Non-pigmented ciliary epithelial cell (primary cell): Measurements from ENCODE around the gene AFAP1L2.

Experiments
- DNase-seq: peaks from one replicate; pipeline ENCODE4 v3.0.0-alpha.2; 2010; ENCODE audit warnings: low read depth

Gene AFAP1L2

DNA sequence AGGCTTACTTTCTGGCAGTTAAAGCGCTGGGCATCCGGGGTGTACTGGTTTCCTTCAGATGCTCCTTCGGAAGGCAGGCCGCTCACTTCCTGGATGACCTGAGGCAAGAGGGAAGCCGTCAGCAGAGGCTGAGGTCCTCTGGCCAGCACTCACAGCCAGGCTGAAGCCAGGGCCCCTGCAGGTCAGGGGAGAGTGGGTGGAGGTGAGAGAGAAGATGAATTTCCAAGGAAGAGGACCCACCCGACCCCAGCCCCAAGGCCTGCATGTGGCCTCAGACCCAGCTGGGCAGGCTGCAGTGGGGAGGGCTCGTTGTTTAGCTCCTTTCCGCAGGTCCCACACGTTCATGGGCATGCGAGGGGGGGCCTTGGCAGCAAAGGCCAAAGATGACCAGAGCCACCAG is 94.0 kb downstream of the AFAP1L2 start:
- no peak for DNase-seq

DNA sequence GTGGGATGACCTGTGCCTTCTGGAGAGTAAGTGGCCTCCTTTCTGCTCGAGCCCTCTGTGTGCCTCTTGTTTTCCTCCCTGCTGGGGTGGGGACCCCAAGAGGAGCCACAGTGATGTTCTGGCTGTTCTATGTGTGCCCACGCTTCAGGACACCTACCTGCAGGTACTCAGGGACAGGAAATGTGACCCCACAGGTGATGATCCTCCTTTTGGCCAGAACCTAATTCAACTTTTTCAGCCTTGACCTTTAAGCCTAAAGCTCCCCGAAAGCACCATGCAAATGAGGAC is 95.0 kb downstream of the AFAP1L2 start:
- DNase-seq = no peak

DNA sequence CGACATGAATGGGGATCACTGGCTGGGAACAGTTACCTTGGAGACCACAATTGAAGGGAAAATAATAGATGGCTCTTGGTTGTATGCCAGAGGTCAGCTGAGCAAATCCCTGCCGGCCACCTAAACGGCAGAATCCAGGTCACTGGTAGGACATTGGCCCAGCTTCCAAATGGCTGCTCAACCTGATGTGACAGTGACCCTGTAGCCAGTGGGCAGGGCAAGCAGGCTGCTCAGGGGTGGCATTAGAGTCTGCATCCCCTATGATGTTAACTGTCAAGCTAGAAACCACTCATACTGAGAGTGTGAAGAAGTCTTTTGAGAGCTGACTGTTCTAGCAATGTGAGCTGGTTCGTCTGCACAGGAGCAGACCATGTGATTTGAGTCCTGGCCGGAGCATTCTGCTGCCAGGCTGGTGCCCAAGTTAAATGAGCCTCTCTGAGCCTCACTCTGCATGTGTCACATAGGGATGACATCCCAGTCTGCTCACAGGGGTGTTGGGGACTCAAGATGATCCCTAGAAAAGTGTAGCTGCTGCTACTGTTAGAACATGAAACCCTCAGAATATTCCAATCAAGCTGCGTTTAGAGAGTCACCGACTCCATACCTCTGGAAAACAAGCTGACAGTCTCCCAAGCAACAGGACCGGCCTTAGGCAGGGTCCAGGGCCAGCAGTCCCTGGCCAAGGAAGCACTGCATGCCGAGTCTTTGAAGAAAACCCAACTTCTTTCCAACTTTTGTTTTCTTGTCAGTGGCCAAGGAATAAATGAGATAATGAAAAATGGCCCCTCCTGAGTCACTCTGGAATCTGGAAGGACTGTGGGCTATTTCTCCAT is 95.6 kb downstream of the AFAP1L2 start:
- no peak for DNase-seq

- no peak for DNase-seq
These were observed 96.6 kb downstream of the AFAP1L2 start for GRCh38 chr10:114307731-114308130.

- DNase-seq = peak; percentile 86
These were observed 98.0 kb downstream of the AFAP1L2 start for GRCh38 chr10:114306116-114306973.

DNA sequence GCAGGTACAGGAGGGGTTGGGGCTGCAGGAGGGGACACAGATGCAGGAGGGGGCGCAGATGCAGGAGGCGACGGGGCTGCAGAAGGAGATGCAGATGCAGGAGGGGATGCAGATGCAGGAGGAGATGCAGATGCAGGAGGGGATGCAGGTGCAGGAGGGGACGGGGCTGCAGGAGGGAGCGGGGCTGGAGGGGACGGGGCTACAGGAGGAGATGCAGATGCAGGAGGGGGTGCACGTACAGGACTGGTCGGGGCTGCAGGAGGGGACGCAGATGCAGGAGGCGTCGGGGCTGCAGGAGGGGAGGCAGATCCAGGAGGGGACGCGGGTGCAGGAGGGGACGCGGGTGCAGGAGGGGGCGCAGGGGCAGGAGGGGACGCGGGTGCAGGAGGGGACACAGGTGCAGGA is 98.8 kb downstream of the AFAP1L2 start:
- no peak for DNase-seq

- DNase-seq = no peak
These were observed 99.5 kb downstream of the AFAP1L2 start for GRCh38 chr10:114304571-114305421.

DNA sequence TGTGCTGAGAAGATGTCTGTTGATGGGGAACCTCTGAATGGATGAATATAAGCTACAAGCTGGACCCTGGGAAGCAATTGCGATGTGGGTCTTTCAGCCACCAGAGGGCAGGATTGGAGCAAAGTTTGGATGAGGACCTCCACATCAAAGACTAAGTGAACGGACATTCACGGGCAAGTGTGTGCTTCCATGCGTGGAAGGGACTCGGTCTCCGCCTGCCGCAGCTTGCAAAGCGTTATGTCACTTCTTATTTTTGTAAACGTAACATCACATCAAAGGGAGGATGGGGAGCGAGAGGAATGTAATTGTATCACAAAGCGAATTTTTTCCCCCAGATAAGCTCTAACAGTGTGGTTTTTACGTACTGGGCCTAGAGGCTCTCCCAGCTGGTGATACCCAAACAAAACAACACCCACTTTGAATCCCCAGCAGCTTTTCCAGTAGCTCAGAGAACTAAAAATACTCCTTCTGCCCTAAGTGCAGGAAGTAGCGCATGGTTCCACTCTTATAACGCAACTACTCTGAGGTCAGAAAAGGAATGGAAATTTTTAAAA is 100.2 kb downstream of the AFAP1L2 start:
- DNase-seq = peak; percentile 89

- DNase-seq = no peak
These were observed 100.7 kb downstream of the AFAP1L2 start for GRCh38 chr10:114303556-114303955.

DNA sequence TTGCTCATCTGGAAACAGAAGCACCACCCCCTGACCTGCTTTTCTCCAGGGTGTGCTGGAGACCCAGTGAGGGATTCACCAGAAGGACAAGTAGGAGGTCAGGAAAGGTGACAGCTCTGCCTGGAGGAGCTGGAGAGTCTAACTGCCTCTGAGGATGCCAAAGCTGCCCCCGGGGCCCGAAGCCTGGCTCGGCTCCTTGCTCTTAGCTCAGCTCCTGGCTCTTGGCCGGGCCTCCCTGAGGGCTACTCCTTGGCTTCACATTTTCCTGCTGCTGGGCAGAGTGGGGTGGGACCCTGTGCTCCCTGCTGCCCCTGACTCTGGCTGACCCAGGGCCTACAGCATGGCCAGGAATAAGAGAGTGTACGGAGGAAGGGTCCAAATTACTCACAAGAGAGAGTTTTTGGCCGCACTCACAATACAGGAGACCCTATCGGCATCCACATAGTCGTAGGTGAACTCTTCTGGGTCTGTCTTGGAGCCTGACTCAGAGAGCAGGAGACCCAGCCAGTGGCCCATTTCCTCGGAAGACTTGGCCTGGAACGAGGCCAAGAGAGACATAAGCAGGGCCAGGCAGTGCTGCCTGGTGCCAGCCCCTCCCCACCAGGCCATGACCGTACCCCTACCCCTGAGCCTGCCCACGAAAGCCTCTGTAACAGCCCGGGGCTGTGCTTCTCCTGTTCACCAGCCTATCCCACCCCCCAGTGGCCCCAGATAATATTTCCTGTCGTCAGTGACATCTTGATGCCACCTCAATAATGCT is 102.2 kb downstream of the AFAP1L2 start:
- DNase-seq = no peak

DNA sequence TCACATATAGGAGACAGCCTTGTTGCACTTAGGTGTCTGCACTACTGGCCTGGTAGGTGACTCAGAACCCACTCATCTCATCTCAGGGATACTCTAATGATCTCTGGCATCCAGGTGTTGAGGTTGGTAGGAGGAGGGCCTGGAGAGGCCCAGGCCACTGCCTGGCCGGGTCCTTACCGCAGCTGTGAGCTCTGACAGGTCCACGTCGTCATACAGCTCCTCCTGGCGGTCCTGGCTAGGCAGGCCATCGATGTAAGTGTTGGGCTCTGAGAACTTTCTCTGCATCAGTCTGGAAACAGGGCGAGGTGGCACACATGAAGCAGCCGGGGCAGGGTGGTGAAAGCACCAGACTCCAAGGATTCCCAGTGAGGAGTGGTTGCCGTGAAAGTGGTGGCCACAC is 103.1 kb downstream of the AFAP1L2 start:
- DNase-seq = no peak

DNA sequence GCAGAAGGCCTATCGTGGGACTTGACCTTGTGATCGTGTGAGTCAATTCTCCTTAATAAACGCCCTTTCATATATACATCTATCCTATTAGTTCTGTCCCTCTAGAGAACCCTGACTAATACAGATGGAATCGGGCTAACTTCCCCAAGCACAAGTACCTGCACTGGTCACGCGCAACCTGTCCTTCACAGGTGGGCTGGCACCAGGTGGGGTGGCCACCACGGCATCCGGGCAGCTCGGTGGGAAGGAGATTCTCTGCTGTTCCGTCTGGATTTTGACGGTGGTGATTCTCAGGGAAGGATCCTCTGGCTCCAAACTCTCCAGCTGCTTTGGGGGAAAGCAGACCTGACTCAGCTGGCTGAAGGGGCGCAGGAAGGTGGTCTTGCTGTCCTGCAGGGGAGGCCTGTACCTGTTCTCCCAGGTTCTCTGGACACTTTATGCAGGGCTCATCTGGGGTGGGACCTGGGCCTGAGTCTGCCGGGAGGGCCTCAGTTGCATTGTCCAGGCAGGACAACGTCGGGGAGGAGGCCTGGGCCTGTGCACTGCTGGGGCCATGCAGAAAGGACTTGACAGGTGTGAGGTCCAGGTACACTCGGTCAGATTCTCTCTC is 104.2 kb downstream of the AFAP1L2 start:
- no peak for DNase-seq

DNA sequence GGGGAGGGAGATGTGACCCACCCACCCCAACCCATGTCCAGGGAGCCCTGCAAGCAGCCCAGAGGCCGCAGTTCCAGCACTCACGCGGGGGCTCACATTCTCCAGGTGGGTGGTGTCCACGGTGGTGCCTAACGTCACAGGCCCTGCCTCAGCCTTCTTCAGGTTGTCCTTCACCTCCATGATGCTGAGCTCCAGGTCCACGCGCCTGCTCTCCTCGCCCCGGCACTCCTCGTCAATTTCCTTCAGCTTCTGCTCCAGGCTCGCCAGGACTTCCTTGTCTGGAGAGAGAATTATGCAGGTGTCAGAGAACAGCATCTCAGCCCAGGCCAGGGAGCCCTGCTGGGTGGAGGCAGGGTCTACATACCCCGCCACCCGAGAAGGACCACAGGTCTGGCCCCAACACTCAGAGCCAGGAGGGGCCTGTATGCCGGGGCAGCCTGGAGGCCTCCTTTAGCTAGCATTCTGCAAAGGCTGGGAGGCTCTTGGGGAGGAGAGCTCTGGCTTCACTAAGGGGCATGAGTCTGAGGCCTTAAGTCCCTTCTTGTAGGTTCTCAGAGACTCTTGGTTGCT is 107.1 kb downstream of the AFAP1L2 start:
- no peak for DNase-seq

- DNase-seq = no peak
These were observed 108.9 kb downstream of the AFAP1L2 start for GRCh38 chr10:114295393-114295792.

- no peak for DNase-seq
These were observed 109.8 kb downstream of the AFAP1L2 start for GRCh38 chr10:114294549-114294948.

DNA sequence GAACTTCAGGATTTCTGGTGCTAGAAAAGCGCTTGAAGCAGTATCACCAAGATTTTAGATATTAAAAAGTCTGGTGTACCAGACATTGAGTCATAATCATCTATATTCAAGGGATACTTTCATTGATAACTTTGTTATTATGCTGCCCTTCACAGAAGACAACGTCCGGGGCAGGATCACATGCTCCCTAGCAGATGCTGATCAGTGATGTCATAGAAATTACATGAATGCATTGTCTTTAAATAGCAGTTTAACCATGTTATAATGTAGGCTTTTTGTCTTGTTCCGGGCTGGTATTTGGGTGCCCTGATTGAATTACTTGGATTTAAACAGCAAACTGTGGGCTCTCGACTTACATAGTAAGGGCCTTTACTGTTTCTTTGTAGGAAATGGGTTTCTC is 111.2 kb downstream of the AFAP1L2 start:
- no peak for DNase-seq

DNA sequence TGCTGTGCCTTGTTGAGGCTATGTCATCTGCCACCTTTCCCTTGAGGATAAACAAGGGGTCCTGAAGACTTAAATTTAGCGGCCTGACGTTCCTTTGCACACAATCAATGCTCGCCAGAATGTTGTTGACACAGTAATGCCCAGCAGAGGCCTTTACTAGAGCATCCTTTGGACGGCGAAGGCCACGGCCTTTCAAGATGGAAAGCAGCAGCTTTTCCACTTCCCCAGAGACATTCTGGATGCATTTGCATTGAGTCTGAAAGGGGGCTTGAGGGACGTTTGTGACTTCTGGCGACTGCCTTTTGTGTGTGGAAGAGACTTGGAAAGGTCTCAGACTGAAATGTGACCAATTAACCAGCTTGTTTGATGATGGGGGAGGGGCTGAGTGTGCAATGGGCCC is 112.8 kb downstream of the AFAP1L2 start:
- no peak for DNase-seq

DNA sequence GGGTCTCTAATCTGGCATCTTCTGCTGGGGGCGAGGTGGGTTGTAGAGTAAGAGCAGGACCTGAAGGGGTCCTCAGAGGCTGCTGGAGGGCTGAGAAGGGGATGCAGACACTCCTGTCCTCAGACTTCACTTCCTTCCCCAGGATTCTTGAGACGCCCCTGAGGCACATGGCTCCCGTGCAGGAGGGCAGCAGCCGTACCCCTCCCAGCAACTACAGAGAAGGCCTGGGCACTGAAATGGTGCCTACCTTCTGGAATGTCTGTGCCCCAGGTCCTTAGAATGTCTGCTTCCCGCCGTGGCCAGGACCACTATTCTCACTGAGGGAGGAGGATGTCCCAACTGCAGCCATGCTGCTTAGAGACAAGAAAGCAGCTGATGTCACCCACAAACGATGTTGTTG is 113.2 kb downstream of the AFAP1L2 start:
- no peak for DNase-seq

DNA sequence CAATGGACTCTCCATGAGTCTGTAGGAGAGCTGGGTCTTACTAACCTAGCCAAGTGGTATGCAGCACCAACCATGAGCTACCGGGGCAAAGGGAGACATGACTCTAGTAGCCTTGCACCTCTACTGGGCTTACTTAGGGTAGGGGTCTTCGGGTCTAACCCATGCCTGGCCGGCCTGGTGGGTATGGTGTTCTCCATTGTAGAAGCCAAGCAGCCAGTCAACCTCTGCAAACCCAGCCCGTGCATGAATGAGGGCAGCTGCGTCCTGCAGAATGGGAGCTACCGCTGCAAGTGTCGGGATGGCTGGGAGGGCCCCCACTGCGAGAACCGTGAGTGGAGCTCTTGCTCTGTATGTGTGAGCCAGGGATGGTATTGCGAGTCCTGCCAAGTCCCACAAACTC is 114.3 kb downstream of the AFAP1L2 start:
- DNase-seq = no peak

DNA sequence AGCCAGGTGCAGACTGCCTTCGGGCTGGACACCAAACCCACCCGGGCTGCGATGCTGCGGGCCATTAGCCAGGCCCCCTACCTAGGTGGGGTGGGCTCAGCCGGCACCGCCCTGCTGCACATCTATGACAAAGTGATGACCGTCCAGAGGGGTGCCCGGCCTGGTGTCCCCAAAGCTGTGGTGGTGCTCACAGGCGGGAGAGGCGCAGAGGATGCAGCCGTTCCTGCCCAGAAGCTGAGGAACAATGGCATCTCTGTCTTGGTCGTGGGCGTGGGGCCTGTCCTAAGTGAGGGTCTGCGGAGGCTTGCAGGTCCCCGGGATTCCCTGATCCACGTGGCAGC is 115.2 kb downstream of the AFAP1L2 start:
- DNase-seq = no peak
